NT2/D1 (cell line): ENCODE measurements around the gene ECI1.

Experiments
- SUZ12 ChIP-seq: IDR thresholded peaks from 2 replicates; pipeline ENCODE4 v1.6.1; 2011; ENCODE audit not compliant: insufficient read length, insufficient read depth; ENCODE audit errors: extremely low read depth
- YY1 ChIP-seq: IDR thresholded peaks from 2 replicates; pipeline ENCODE4 v1.6.1; 2011; ENCODE audit not compliant: insufficient read length, insufficient read depth

- TF ChIP-seq YY1 (no peak), SUZ12 (no peak)
These were observed 18.2 kb downstream of the ECI1 start for GRCh38 chr16:2233046-2233775.
